Endothelial cell (in vitro differentiated cells): Measurements from ENCODE around the gene PDGFC. TPM values are rescaled to one million over a fixed set of nuclear protein-coding genes. Genes with fewer than 3 reads are reported as not detected.

Experiments used
- DNase-seq: peaks from one replicate; pipeline ENCODE4 v3.0.0; 2021; ENCODE audit warnings: low spot score
- H3K27ac Mint-ChIP-seq: one replicate; pipeline ENCODE4 v1.8.0; 2021; ENCODE audit warnings: mixed read lengths, inconsistent platforms; ENCODE audit not compliant: unreplicated experiment
- H3K27me3 Mint-ChIP-seq: one replicate; pipeline ENCODE4 v1.8.0; 2021; ENCODE audit warnings: mild to moderate bottlenecking, moderate library complexity, mixed read lengths, inconsistent platforms; ENCODE audit not compliant: unreplicated experiment
- H3K36me3 Mint-ChIP-seq: one replicate; pipeline ENCODE4 v1.8.0; 2021; ENCODE audit warnings: mild to moderate bottlenecking, low read depth, mixed read lengths, inconsistent platforms; ENCODE audit not compliant: unreplicated experiment
- H3K4me1 Mint-ChIP-seq: one replicate; pipeline ENCODE4 v1.8.0; 2021; ENCODE audit warnings: mild to moderate bottlenecking, mixed read lengths, inconsistent platforms; ENCODE audit not compliant: unreplicated experiment
- H3K4me3 Mint-ChIP-seq: one replicate; pipeline ENCODE4 v1.8.0; 2021; ENCODE audit warnings: mild to moderate bottlenecking, mixed read lengths, inconsistent platforms; ENCODE audit not compliant: unreplicated experiment
- H3K9me3 Mint-ChIP-seq: one replicate; pipeline ENCODE4 v1.8.0; 2021; ENCODE audit warnings: mixed read lengths, inconsistent platforms; ENCODE audit not compliant: unreplicated experiment
- total RNA-seq: library from RNA; stranded (reverse); fragmentation: NEBNext Ultra II Directional; extraction: Animal tissue kit (Norgen Biotek cat#: 25700); gene quantifications from one replicate; pipeline ENCODE4 v1.2.1, GENCODE V29; 2021; ENCODE audit not compliant: unreplicated experiment
- TF ChIP-seq, protein P1 (sequence below): fragments of 200-600 bp; sonication (generic); IDR thresholded peaks from one replicate; pipeline ENCODE4 v1.5.0; 2021; ENCODE audit warnings: antibody characterized with exemption; ENCODE audit not compliant: unreplicated experiment

PDGFC gene
- total RNA-seq, 1 donor from 2014 or later = 22.0 TPM

DNA sequence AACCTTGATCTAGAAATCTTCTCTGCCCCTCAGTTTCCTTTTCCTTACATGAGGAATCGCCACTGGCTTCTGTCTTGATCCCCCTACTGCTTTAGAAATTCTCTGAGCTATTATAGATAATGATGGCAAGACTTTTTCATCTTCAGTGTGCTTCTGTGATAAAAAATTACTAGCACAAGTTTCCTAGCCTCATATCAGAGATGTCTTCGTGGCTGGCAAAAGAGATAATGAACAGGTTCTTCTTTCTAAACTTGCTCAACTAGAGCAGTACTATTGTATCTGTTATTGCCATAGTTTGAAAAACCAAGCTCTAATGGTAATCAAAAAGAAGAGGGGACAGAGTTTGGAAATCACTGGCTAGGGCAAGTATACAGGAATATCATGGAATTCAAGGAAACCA lies 4.1 kb upstream of the PDGFC start:
- Mint-ChIP-seq H3K4me1 (peaks cover 9% of the 10 kb centered on the region), H3K27me3 (peaks cover under 1% of the 10 kb centered on the region), H3K36me3 (no peaks in the 10 kb centered on the region), H3K4me3 (no peak overlapping the region), H3K9me3 (no peaks in the 10 kb centered on the region), H3K27ac (no peak overlapping the region)
- TF ChIP-seq, protein P1, sequence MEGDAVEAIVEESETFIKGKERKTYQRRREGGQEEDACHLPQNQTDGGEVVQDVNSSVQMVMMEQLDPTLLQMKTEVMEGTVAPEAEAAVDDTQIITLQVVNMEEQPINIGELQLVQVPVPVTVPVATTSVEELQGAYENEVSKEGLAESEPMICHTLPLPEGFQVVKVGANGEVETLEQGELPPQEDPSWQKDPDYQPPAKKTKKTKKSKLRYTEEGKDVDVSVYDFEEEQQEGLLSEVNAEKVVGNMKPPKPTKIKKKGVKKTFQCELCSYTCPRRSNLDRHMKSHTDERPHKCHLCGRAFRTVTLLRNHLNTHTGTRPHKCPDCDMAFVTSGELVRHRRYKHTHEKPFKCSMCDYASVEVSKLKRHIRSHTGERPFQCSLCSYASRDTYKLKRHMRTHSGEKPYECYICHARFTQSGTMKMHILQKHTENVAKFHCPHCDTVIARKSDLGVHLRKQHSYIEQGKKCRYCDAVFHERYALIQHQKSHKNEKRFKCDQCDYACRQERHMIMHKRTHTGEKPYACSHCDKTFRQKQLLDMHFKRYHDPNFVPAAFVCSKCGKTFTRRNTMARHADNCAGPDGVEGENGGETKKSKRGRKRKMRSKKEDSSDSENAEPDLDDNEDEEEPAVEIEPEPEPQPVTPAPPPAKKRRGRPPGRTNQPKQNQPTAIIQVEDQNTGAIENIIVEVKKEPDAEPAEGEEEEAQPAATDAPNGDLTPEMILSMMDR = no peak
- DNase-seq = no peak

DNA sequence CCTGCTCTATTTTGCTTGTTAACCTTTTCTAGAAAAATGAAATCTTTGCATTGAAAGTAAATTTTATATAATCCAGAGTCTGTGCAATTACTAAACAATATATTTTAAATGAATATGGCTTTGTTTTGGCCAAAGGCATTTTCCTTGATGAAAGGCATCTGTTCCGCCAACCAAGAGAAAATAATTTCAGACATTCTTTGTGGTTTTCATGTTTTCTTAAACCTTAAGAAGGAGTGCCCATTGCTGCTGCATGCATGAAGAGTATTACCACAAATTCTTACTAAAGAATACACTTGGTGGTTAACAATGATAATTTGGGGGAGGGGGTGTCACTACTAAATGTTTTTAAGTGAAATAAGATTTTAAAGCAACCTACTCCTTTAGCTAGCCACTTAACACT lies 2.7 kb upstream of the PDGFC start:
- H3K27ac Mint-ChIP-seq = no peak overlapping the region
- TF ChIP-seq, protein P1 = no peak
- no peak for DNase-seq
- H3K4me1 Mint-ChIP-seq = peaks cover 20% of the 10 kb centered on the region
- H3K4me3 Mint-ChIP-seq = no peak overlapping the region
- H3K27me3 Mint-ChIP-seq = peaks cover 6% of the 10 kb centered on the region
- no peaks in the 10 kb centered on the region for H3K9me3 Mint-ChIP-seq
- H3K36me3 Mint-ChIP-seq = peaks cover 2% of the 10 kb centered on the region

DNA sequence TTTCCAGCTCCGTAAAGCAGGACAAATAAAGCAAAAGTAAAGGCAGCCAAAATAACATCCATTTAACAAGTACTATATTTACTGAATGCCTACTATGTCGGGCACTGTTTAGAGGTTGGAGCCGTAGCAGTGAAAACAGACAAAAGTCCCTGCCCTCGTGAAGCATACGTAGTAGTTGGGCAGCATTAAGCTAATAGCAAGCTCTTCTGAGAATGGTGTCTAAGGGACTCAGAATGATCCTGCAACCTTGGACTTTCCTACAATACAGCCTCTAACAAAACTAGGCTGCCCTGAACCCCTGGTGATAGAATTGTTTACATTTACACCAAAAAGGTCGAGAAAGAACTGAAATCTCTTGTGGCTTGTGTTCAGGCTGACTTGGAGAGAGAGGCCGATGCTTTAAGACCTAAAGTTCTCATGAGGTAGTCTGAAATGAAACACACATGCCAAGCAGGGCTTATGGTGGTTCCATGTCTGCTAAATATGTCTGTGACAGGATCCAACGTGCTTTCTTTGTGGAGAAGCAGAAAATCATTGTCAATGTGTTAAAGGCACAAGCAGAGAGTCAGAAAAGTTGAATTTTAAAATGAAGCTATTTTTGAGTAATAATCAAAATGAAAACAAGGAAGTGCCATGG lies 898 bp upstream of the PDGFC start:
- TF ChIP-seq, protein P1 = no peak
- H3K9me3 Mint-ChIP-seq = no peaks in the 10 kb centered on the region
- no peak for DNase-seq

DNA sequence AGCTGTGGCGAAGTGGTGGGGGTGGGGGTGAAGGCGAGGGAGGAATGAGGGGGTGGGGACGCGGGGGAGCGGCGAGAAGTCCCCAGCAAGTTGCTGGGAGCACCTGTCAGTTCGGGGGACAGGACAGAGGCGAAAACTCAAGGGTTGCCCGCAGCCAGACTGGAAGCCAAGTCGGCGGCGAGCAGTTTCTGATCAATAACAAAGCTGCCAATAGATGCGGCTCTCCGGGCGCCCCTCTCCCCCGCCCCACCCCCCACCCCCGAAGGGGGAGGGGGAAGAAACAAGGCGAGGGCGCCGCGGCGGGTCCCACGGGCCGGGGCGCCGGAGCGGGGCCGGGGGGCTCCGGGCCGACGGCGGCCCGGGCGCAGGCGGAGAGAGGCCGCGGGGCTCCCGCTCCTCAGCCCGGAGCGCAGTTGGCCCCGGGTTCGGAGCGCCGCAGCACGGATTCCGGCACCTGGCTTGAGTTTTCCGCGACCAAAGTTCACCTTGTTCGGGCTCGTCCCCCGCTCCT lies 379 bp downstream of the PDGFC start:
- H3K4me3 Mint-ChIP-seq = peak overlapping the region; percentile 98
- peak overlapping the region; percentile 80 for H3K27ac Mint-ChIP-seq
- TF ChIP-seq, protein P1 = no peak
- no peaks in the 10 kb centered on the region for H3K9me3 Mint-ChIP-seq
- peak; percentile 18 for DNase-seq
- peaks cover 7% of the 10 kb centered on the region for H3K27me3 Mint-ChIP-seq
- peaks cover 42% of the 10 kb centered on the region for H3K4me1 Mint-ChIP-seq
- peaks cover 2% of the 10 kb centered on the region for H3K36me3 Mint-ChIP-seq

More for the DNA sequence above, 898 bp upstream of the PDGFC start:
- Mint-ChIP-seq H3K4me3 (peak overlapping the region; percentile 82), H3K4me1 (peaks cover 33% of the 10 kb centered on the region), H3K27ac (no peak overlapping the region), H3K27me3 (peaks cover 7% of the 10 kb centered on the region), H3K36me3 (peaks cover 2% of the 10 kb centered on the region)

DNA sequence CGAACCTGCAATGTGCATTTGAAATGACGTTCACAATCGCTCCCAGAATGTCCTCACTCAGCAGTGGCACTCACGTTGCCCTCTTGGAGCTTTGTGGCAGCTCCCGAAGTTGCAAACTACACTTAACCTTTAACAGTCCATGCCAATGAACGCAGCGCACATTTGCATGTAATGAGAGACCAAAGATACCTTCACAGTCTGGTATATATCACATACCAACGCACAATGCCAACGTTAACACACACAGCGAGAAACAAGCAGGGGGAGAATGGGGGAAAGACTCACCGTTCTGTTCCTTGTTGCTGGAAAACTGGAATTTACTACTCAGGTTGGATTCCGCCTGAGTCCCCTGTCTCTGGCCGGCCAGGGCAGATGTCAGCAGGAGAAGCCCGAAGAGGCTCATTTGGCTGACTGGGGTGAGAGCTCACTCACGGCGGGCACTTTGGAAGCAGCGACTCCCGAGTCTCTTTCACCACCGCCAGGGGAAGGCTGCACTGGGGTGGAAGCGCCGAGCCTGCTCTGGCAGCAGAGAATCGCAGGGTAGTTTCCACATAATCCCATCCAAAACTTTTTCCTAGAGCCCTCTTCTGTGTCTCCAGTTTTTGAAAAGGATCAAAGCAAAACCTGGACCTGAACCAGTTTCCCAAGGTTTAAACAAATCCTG lies 966 bp downstream of the PDGFC start:
- Mint-ChIP-seq H3K36me3 (peaks cover 2% of the 10 kb centered on the region), H3K4me1 (peaks cover 42% of the 10 kb centered on the region), H3K4me3 (peak overlapping the region; percentile 98), H3K27me3 (peaks cover 7% of the 10 kb centered on the region), H3K27ac (peak overlapping the region; percentile 80), H3K9me3 (no peaks in the 10 kb centered on the region)
- TF ChIP-seq, protein P1 = no peak
- peak; percentile 69 for DNase-seq
